Astrocyte (in vitro differentiated cells and primary cell): Measurements from ENCODE around the gene PRRT1. TPM values are rescaled to one million over a fixed set of nuclear protein-coding genes. Genes with fewer than 3 reads are reported as not detected.
"Not testable (repeated sequence)": the region's sequence is repeated elsewhere in the genome, so short reads cannot be mapped to it uniquely, and the experiment has no call there.

Source experiments
- DNase-seq: peaks from one replicate; pipeline ENCODE4 v3.0.0-alpha.2; 2010; ENCODE audit warnings: low read depth
- FAIRE-seq: peaks from 2 replicates; lab custom pipeline; 2011; peaks lifted over from hg19 to GRCh38; lab: Jason Lieb, UNC
- H2AFZ ChIP-seq: 2 replicates; pipeline ENCODE4 v1.6.0; 2012; ENCODE audit warnings: low read depth, low read length, inconsistent platforms
- H3K27ac ChIP-seq: 2 replicates; pipeline ENCODE4 v1.5.1; 2011; ENCODE audit warnings: low read depth, low read length, inconsistent platforms
- H3K27me3 ChIP-seq: 2 replicates; pipeline ENCODE4 v1.6.0; 2011; ENCODE audit warnings: low read length, inconsistent platforms; ENCODE audit not compliant: insufficient read depth
- H3K36me3 ChIP-seq: 2 replicates; pipeline ENCODE4 v1.5.1; 2011; ENCODE audit warnings: low read length, inconsistent platforms; ENCODE audit not compliant: insufficient read depth
- H3K4me1 ChIP-seq: 2 replicates; pipeline ENCODE4 v1.5.1; 2011; ENCODE audit warnings: low read length, inconsistent platforms; ENCODE audit not compliant: insufficient read depth
- H3K4me2 ChIP-seq: 2 replicates; pipeline ENCODE4 v1.6.0; 2012; ENCODE audit warnings: low read length, inconsistent platforms
- H3K4me3 ChIP-seq: 2 replicates; pipeline ENCODE4 v1.5.1; 2011; ENCODE audit warnings: low read depth, mild to moderate bottlenecking, low read length, inconsistent platforms; ENCODE audit not compliant: insufficient read depth
- H3K79me2 ChIP-seq: 2 replicates; pipeline ENCODE4 v1.6.0; 2012; ENCODE audit warnings: mild to moderate bottlenecking, low read length, inconsistent platforms; ENCODE audit not compliant: insufficient read depth
- H3K9ac ChIP-seq: 2 replicates; pipeline ENCODE4 v1.6.0; 2012; ENCODE audit warnings: mild to moderate bottlenecking, low read length, inconsistent platforms
- H3K9me3 ChIP-seq: 2 replicates; pipeline ENCODE4 v1.5.1; 2012; ENCODE audit warnings: low read depth, mild to moderate bottlenecking, low read length, inconsistent platforms; ENCODE audit not compliant: insufficient read depth
- H4K20me1 ChIP-seq: 2 replicates; pipeline ENCODE4 v1.6.0; 2012; ENCODE audit warnings: low read length, inconsistent platforms; ENCODE audit not compliant: insufficient read depth
- H3K27ac Mint-ChIP-seq: one replicate; pipeline ENCODE4 v1.8.0; 2021; ENCODE audit warnings: mild to moderate bottlenecking, mixed read lengths; ENCODE audit not compliant: unreplicated experiment
- H3K27me3 Mint-ChIP-seq: one replicate; pipeline ENCODE4 v1.8.0; 2021; ENCODE audit warnings: low read depth, mixed read lengths; ENCODE audit not compliant: unreplicated experiment
- H3K36me3 Mint-ChIP-seq: one replicate; pipeline ENCODE4 v1.8.0; 2021; ENCODE audit warnings: low read depth, mixed read lengths; ENCODE audit not compliant: unreplicated experiment
- H3K4me1 Mint-ChIP-seq: one replicate; pipeline ENCODE4 v1.8.0; 2021; ENCODE audit warnings: low read depth, mixed read lengths; ENCODE audit not compliant: unreplicated experiment
- H3K4me3 Mint-ChIP-seq: one replicate; pipeline ENCODE4 v1.8.0; 2021; ENCODE audit warnings: mild to moderate bottlenecking, moderate library complexity, mixed read lengths; ENCODE audit not compliant: unreplicated experiment
- H3K9me3 Mint-ChIP-seq: one replicate; pipeline ENCODE4 v1.8.0; 2021; ENCODE audit warnings: mild to moderate bottlenecking, mixed read lengths; ENCODE audit not compliant: unreplicated experiment
- EZH2 ChIP-seq: IDR thresholded peaks from 2 replicates; pipeline ENCODE4 v1.6.1; 2012; ENCODE audit warnings: mild to moderate bottlenecking, low read length, inconsistent platforms; ENCODE audit not compliant: insufficient read depth
- total RNA-seq: library from RNA; stranded (reverse); gene quantifications from 2 replicates; pipeline ENCODE4 v1.2.1, GENCODE V29; 2021
- TF ChIP-seq, protein P1 (sequence below): IDR thresholded peaks from 2 replicates; pipeline ENCODE4 v1.5.1; 2011; ENCODE audit warnings: low read depth, mild to moderate bottlenecking, inconsistent platforms, low read length, moderate library complexity; ENCODE audit not compliant: insufficient read depth

The PRRT1 gene
- total RNA-seq, 1 donor from 2014 or later = 0.45 TPM

DNA sequence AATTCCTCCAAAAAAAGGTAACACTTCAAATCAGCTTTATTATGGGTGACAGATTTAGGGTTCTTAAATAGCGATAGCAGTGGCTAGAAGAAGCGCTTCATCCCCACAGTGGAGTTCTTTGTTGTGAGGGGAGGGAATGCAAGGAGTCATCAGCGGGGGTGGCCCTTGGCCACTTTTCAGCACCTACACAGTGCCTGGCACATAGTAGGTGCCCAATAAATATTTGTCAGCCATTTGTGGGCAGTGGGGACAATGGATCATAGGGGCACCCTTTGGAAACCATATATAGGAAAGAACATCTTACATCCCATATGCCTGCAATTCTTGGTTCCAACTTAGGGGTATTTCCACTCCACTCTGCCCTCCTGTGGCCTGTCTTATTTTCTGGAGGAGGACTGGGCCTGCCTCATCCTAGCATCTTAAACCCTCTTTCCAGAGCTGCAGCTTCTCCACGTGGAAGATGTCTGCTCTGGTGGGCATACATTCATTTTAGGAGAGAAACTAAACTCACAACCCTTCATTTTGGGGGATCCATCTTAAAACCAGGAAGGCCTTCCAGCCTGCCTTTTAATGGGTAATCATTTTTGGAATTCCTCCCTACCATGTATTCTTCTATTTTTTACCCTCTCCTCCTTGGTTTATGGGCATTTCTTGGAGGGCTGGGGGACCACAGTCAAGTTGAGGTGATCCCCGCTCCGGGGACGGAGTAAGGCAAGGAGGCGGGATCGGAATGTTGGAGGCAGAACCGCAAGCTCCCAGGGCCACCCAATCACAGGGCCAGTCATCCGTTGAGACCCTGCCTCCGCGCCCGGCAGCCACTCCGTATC, 43.3 kb upstream of the PRRT1 start:
- Mint-ChIP-seq H3K9me3 (no peaks in the 10 kb centered on the region), H3K4me1 (peaks cover 21% of the 10 kb centered on the region), H3K36me3 (no peaks in the 10 kb centered on the region), H3K4me3 (peak overlapping the region; percentile 85), H3K27me3 (no peaks in the 10 kb centered on the region), H3K27ac (peak overlapping the region; percentile 94)
- FAIRE-seq (no peak), DNase-seq (peak; percentile 35)
- H3K4me1 ChIP-seq = peaks cover 29% of the 10 kb centered on the region
- H3K9me3 ChIP-seq = no peaks in the 10 kb centered on the region
- H3K79me2 ChIP-seq = peaks cover 9% of the 10 kb centered on the region
- peak overlapping the region; percentile 50 for H2AFZ ChIP-seq
- no peaks in the 10 kb centered on the region for H3K27me3 ChIP-seq
- TF ChIP-seq, protein P1, sequence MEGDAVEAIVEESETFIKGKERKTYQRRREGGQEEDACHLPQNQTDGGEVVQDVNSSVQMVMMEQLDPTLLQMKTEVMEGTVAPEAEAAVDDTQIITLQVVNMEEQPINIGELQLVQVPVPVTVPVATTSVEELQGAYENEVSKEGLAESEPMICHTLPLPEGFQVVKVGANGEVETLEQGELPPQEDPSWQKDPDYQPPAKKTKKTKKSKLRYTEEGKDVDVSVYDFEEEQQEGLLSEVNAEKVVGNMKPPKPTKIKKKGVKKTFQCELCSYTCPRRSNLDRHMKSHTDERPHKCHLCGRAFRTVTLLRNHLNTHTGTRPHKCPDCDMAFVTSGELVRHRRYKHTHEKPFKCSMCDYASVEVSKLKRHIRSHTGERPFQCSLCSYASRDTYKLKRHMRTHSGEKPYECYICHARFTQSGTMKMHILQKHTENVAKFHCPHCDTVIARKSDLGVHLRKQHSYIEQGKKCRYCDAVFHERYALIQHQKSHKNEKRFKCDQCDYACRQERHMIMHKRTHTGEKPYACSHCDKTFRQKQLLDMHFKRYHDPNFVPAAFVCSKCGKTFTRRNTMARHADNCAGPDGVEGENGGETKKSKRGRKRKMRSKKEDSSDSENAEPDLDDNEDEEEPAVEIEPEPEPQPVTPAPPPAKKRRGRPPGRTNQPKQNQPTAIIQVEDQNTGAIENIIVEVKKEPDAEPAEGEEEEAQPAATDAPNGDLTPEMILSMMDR = peak; percentile 52
- TF ChIP-seq EZH2 = no peak
- no peaks in the 10 kb centered on the region for H4K20me1 ChIP-seq
- H3K4me3 ChIP-seq = peak overlapping the region; percentile 55
- H3K4me2 ChIP-seq = peak overlapping the region; percentile 90
- H3K27ac ChIP-seq = peak overlapping the region; percentile 87
- H3K36me3 ChIP-seq = no peaks in the 10 kb centered on the region
- peak overlapping the region; percentile 86 for H3K9ac ChIP-seq

DNA sequence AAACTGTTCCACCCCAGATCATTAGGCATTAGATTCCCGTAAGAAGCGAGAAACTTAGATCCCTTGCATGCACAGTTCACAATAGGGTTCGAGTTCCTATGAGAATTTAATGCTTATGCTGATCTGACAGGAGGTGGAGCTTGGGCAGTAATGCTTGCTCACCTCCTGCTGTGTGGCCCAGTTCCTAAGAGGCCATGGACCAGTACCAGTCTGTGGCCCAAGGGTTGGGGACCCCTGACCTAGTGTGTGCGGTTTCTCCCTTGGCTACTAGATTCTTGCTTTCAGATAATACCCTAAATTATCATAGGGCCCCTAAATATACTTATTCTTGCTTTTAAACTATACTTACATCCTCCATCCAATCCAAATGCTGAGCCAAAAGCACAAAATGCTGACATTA, 42.6 kb upstream of the PRRT1 start:
- no peaks in the 10 kb centered on the region for H4K20me1 ChIP-seq
- peaks cover 12% of the 10 kb centered on the region for H3K79me2 ChIP-seq
- no peak for DNase-seq
- H3K36me3 Mint-ChIP-seq = no peaks in the 10 kb centered on the region
- H3K9me3 Mint-ChIP-seq = no peaks in the 10 kb centered on the region
- peaks cover 29% of the 10 kb centered on the region for H3K4me1 ChIP-seq
- H3K4me3 Mint-ChIP-seq = peak overlapping the region; percentile 85
- FAIRE-seq = no peak
- H3K36me3 ChIP-seq = no peaks in the 10 kb centered on the region
- H3K27me3 Mint-ChIP-seq = no peaks in the 10 kb centered on the region
- H3K9ac ChIP-seq = peak overlapping the region; percentile 86
- no peak overlapping the region for H3K4me3 ChIP-seq
- no peaks in the 10 kb centered on the region for H3K9me3 ChIP-seq
- no peak overlapping the region for H3K27ac ChIP-seq
- H3K4me1 Mint-ChIP-seq = peaks cover 21% of the 10 kb centered on the region
- H3K4me2 ChIP-seq = peak overlapping the region; percentile 90
- peak overlapping the region; percentile 94 for H3K27ac Mint-ChIP-seq
- H2AFZ ChIP-seq = no peak overlapping the region
- H3K27me3 ChIP-seq = no peaks in the 10 kb centered on the region
- TF ChIP-seq EZH2 = no peak
- TF ChIP-seq, protein P1 = no peak

DNA sequence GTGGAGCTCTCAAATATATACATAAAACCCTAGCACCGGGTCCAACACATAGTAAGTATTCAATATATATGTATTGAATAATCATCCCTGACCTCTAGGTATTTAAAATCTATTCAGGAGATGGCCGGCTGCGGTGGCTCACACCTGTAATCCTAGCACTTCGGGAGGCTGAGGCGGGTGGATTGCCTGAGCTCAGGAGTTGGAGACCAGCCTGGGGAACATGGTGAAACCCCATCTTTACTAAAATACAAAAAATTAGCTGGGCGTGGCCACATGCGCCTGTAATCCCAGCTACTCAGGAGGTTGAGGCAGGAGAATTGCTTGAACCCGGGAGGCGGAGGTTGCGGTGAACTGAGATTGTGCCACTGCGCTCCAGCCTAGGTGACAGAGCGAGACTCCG, 41.4 kb upstream of the PRRT1 start:
- peaks cover 25% of the 10 kb centered on the region for H3K79me2 ChIP-seq
- H3K36me3 Mint-ChIP-seq, H3K36me3 ChIP-seq, H3K4me3 ChIP-seq, H3K9me3 Mint-ChIP-seq, DNase-seq, H3K27me3 ChIP-seq, H4K20me1 ChIP-seq, FAIRE-seq, H3K27me3 Mint-ChIP-seq, H3K9me3 ChIP-seq: not testable (repeated sequence)
- peak overlapping the region; percentile 53 for H3K27ac Mint-ChIP-seq
- H3K4me2 ChIP-seq = peak overlapping the region; percentile 80
- peak overlapping the region; percentile 33 for H3K9ac ChIP-seq
- peak overlapping the region; percentile 34 for H3K27ac ChIP-seq
- peak overlapping the region; percentile 50 for H3K4me3 Mint-ChIP-seq
- H2AFZ ChIP-seq = peak overlapping the region; percentile 54
- H3K4me1 ChIP-seq = peaks cover 39% of the 10 kb centered on the region
- peaks cover 28% of the 10 kb centered on the region for H3K4me1 Mint-ChIP-seq
